Prostate gland (tissue), 2 donors: ENCODE data around the gene ALKAL2. TPM values are rescaled to one million over a fixed set of nuclear protein-coding genes. Genes with fewer than 3 reads are reported as not detected.
A peak's percentile ranks its signal among the peaks of the same experiment; 100 is the strongest.

Experiments used
- DNase-seq: peaks from one replicate; pipeline ENCODE4 v3.0.0-alpha.2; 2019; ENCODE audit warnings: low spot score
- H3K27ac ChIP-seq, 2 donors: fragments of 200-600 bp; sonication (generic); 2 replicates each; pipeline ENCODE4 v1.5.1; 2017 to 2019
- H3K27me3 ChIP-seq: fragments of 200-600 bp; sonication (generic); replicated peaks from 2 replicates; pipeline ENCODE4 v1.5.1; 2019; ENCODE audit not compliant: insufficient read depth
- H3K36me3 ChIP-seq, 2 donors: fragments of 200-600 bp; sonication (generic); 1 replicate in 1 of 2; 2 replicates in 1 of 2; pipeline versions ENCODE4 v1.5.1 to v1.8.1; 2017 to 2019
- H3K4me1 ChIP-seq: fragments of 200-600 bp; sonication (generic); replicated peaks from 2 replicates; pipeline ENCODE4 v1.5.1; 2019
- H3K4me3 ChIP-seq, 2 donors: fragments of 200-600 bp; sonication (generic); 2 replicates each; pipeline ENCODE4 v1.5.1; 2017 to 2019
- H3K9me3 ChIP-seq: fragments of 200-600 bp; sonication (generic); 2 replicates; pipeline ENCODE4 v1.5.1; 2017
- POLR2A ChIP-seq: fragments of 450-650 bp; IDR thresholded peaks from one replicate; pipeline ENCODE4 v1.6.1; 2016; ENCODE audit warnings: antibody characterized with exemption, mild to moderate bottlenecking
- POLR2AphosphoS5 ChIP-seq: sonication (generic); formaldehyde crosslinking; IDR thresholded peaks from one replicate; pipeline ENCODE4 v1.6.1; 2017; ENCODE audit warnings: antibody characterized with exemption
- WGBS: methylation state at CpG from one replicate; pipeline ENCODE4 v1.1.5; 2018; 5-methylcytosine and 5-hydroxymethylcytosine counted together
- intact Hi-C: fragments of 100-400 bp; cut with DNase I; formaldehyde crosslinking; loops from one replicate; pipeline ENCODE4 v1.14.2; 2022
- total RNA-seq, 2 donors: library from RNA; depleted of rRNA; stranded (reverse); fragments of >200 nt; gene quantifications; one replicate each; pipeline ENCODE4 v1.1.0, GENCODE V29; 2016
- TF ChIP-seq, protein P1 (sequence below), 4 experiments: fragments of 200-600 bp in 2 of 4; fragments of 450-650 bp in 2 of 4; sonication (generic) in 2 of 4; IDR thresholded peaks; 1 replicate in 3 of 4; 2 replicates in 1 of 4; pipeline ENCODE4 v1.5.1; 2016 to 2019; ENCODE audit warnings: antibody characterized with exemption in 4 of 4, mild to moderate bottlenecking in 2 of 4, moderate library complexity in 2 of 4

Gene ALKAL2
- total RNA-seq, 2 donors from 2014 or later: 2.6 to 22.6 TPM

DNA sequence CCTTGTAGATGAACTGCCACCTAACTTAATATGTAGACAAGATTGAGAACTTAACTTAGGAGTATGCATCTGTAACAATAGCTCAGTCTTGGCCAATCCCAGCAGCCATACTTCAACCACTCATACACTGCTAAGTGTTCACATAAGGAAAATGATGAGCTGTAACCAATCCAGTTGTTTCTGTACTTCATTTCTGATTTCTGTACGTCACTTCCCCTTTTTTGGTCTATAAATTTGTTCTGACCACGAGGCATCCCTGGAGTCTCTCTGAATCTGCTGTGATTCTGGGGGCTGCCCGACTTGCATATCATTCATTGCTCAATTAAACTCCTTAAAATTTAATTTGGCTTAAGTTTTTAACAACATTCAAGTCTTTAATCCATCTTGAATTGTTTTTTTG is 30.5 kb downstream of the ALKAL2 start:
- Histone ChIP-seq H3K36me3 (no peaks in the 10 kb centered on the region), H3K27ac (no peak overlapping the region), H3K27me3 (no peaks in the 10 kb centered on the region), H3K4me3 (no peak overlapping the region), H3K9me3 (no peaks in the 10 kb centered on the region), H3K4me1 (no peaks in the 10 kb centered on the region)
- intact Hi-C loops: no loop called here
- DNase-seq: no peak
- TF ChIP-seq, protein P1, sequence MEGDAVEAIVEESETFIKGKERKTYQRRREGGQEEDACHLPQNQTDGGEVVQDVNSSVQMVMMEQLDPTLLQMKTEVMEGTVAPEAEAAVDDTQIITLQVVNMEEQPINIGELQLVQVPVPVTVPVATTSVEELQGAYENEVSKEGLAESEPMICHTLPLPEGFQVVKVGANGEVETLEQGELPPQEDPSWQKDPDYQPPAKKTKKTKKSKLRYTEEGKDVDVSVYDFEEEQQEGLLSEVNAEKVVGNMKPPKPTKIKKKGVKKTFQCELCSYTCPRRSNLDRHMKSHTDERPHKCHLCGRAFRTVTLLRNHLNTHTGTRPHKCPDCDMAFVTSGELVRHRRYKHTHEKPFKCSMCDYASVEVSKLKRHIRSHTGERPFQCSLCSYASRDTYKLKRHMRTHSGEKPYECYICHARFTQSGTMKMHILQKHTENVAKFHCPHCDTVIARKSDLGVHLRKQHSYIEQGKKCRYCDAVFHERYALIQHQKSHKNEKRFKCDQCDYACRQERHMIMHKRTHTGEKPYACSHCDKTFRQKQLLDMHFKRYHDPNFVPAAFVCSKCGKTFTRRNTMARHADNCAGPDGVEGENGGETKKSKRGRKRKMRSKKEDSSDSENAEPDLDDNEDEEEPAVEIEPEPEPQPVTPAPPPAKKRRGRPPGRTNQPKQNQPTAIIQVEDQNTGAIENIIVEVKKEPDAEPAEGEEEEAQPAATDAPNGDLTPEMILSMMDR (IDR thresholded peaks at IDR 0.05): no peak
- no peak for TF ChIP-seq POLR2AphosphoS5
- TF ChIP-seq POLR2A: no peak
- WGBS: 95% methylated on average over 3 of the region's 3 CpGs

DNA sequence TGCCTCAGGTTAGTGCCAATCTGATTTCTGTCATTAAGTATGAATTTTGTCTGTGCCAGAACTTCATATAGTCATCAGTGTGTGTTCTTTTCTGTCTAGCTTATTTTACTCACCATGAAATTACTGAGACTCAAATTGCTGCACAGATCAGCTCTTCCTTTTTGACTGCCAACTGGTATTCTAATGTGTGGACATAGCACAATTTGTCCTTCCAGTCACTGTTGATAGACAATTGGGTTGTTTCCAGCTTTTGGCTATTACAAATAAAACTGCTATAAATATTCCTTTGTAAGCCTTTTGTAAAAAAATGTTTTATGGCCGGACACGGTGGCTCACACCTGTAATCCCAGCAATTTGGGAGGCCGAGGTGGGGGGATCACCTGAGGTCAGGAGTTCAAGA is 31.8 kb downstream of the ALKAL2 start:
- Histone ChIP-seq H3K9me3 (no peaks in the 10 kb centered on the region), H3K27me3 (no peaks in the 10 kb centered on the region), H3K27ac (no peak overlapping the region), H3K4me1 (no peaks in the 10 kb centered on the region), H3K36me3 (no peaks in the 10 kb centered on the region), H3K4me3 (no peak overlapping the region)
- 62% methylated on average over 3 of the region's 3 CpGs for WGBS
- DNase-seq: no peak
- intact Hi-C loops: no loop called here
- peak; percentile 53 for TF ChIP-seq POLR2AphosphoS5
- TF ChIP-seq, protein P1 (IDR thresholded peaks at IDR 0.05): no peak
- TF ChIP-seq POLR2A: no peak

DNA sequence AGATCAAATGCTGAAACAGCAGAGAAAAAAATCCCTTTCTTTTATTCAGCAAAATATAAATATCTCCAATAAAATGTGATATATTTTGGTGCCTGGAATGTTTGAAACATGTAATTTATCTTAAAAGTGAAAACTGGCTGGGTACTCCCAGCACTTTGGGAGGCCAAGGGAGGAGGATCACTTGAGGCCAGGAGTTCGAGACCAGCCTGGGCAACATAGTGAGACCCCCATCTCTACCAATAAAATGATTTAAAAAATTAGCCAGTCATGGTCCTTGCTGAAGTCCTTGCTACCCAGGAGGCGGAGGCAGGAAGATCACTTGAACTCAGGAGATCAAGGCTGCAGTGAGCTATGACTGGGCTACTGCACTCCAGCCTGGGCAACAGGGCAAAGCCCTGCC is 32.7 kb downstream of the ALKAL2 start:
- TF ChIP-seq, protein P1 (IDR thresholded peaks at IDR 0.05): no peak
- TF ChIP-seq POLR2A (no peak), POLR2AphosphoS5 (no peak)
- intact Hi-C loops: no loop called here
- Histone ChIP-seq H3K4me3 (no peak overlapping the region), H3K4me1 (no peaks in the 10 kb centered on the region), H3K36me3 (no peaks in the 10 kb centered on the region), H3K27me3 (no peaks in the 10 kb centered on the region), H3K27ac (no peak overlapping the region), H3K9me3 (no peaks in the 10 kb centered on the region)
- WGBS: 94% methylated on average over 2 of the region's 2 CpGs
- DNase-seq: no peak

DNA sequence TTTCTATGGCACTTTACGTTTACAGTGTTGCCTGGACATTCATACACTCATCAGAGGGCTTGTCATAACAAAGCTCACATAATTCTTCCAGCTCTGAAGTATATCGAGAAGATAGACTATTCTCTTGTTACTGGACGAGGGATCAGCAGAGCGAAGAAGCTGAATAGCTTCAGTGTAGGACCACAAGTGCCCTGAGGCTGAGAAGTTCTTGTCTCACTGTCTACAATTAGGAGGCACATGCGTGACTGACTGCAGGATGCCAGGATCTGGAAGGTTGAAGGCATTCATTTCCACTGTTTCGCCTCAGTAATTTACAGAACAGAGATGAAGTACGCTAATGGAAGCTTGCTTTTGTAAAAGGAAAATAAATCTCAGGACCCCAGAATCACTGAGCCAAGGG is 33.6 kb downstream of the ALKAL2 start:
- TF ChIP-seq POLR2A (no peak), POLR2AphosphoS5 (no peak)
- TF ChIP-seq, protein P1 (IDR thresholded peaks at IDR 0.05): no peak
- no peak for DNase-seq
- no peak overlapping the region for H3K27ac ChIP-seq
- no peaks in the 10 kb centered on the region for H3K27me3 ChIP-seq
- no peaks in the 10 kb centered on the region for H3K9me3 ChIP-seq
- WGBS: 80% methylated on average over 7 of the region's 7 CpGs
- H3K36me3 ChIP-seq: no peaks in the 10 kb centered on the region
- H3K4me3 ChIP-seq: no peak overlapping the region
- intact Hi-C loops: no loop called here
- no peaks in the 10 kb centered on the region for H3K4me1 ChIP-seq

DNA sequence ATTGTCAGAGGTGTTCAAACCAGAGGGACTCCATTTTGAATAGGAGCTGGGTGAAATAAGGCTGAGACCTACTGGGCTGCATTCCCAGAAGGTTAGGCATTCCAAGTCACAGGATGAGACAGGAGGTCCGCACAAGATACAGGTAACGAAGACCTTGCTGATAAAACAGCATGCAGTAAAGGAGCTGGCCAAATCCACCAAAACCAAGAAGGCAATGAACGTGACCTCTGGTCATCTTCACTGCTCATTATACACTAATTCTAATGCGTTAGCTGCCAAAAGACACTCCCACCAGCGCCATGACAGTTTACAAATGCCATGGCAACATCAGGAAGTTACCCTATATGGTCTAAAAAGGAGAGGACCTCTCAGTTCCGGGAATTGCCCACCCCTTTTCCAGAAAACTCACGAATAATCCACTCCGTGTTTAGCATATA is 34.7 kb downstream of the ALKAL2 start:
- no peaks in the 10 kb centered on the region for H3K36me3 ChIP-seq
- no peaks in the 10 kb centered on the region for H3K9me3 ChIP-seq
- 91% methylated on average over 8 of the region's 8 CpGs for WGBS
- intact Hi-C loops: no loop called here
- no peaks in the 10 kb centered on the region for H3K27me3 ChIP-seq
- TF ChIP-seq, protein P1 (IDR thresholded peaks at IDR 0.05): no peak
- TF ChIP-seq POLR2A (no peak), POLR2AphosphoS5 (no peak)
- no peak overlapping the region for H3K27ac ChIP-seq
- no peaks in the 10 kb centered on the region for H3K4me1 ChIP-seq
- H3K4me3 ChIP-seq: no peak overlapping the region
- DNase-seq: no peak
